GM19035 (cell line): Measurements from ENCODE around the gene ZP4.
"Not testable (repeated sequence)": the region's sequence is repeated elsewhere in the genome, so short reads cannot be mapped to it uniquely, and the experiment has no call there.

Experiments used
- ATAC-seq: cut with Tn5 transposase; IDR thresholded peaks from one replicate; pipeline ENCODE4 v1.9.1; 2021; ENCODE audit not compliant: unreplicated experiment

Gene ZP4

GRCh38 chr1:237877631-237878030 is 13.1 kb downstream of the ZP4 start:
- no peak for ATAC-seq

- no peak for ATAC-seq
Measured at GRCh38 chr1:237875291-237875690, 15.4 kb downstream of the ZP4 start.

GRCh38 chr1:237873487-237874211 is 17.1 kb downstream of the ZP4 start:
- no peak for ATAC-seq

GRCh38 chr1:237868817-237869600 is 21.7 kb downstream of the ZP4 start:
- no peak for ATAC-seq

GRCh38 chr1:237867380-237867888 is 23.3 kb downstream of the ZP4 start:
- no peak for ATAC-seq

DNA sequence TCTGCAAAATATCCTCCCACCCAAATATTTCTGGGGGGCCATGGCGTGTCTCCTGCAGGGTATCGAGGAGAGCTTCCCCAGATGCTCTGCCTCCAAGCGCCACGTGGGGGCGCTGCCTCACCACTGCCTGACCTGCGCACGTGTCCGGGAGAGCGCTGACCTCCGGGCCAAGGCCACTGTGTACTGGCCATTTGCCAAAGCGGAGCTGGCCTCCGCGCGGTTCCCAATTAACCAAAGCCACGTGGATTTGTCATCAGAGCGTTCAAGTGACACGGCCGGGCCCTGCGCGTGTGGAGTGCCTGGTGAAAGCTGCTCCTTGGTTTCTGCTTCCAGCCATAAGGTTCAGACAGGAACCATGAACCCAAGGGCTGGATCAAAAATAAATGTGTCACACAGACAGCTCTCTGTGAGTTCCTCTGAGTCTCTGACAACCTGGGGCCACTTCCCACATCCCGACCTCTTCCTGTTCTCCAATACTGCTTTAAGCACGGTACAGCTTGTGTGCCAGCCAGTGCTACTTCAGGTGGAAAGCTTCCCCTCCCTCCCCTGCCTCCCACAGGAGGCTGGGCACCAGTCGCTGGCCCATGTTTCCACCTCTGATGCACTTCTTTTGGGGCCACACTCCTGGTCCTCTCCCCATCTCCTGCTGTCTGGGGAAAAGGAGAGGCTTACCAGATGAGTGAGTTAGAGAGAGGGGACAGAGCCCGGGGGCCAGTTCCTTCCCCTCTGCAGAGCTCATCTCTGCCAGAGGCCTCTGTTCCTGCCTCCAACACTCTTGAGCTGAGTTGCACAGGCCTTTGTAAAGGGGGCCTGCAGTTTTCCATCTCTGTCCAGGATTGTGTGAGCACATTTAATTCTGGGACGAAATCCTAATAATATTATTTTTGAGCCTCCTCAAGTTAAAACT is 26.1 kb downstream of the ZP4 start:
- ATAC-seq = no peak

- ATAC-seq = no peak
Measured at GRCh38 chr1:237863234-237863633, 27.5 kb downstream of the ZP4 start.

DNA sequence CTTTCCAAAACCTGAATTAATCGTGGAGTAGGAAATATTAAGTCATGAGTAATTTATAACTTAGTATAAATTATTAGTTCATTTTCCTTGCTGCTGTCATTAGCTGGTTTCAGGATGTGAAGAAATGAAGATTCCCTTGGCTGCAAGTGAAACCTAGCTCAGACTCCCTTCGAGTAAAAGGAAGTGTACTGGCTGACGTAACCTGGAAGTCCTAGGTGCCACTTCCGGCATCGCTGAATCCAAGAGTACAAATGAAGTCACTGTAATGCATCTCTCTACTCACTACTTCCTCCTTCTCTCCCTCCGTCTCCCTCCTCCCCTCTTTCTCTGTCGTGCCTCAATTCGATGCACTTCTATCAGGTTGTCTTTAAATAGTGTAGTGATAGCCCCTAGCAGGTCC is 28.8 kb downstream of the ZP4 start:
- ATAC-seq = no peak

DNA sequence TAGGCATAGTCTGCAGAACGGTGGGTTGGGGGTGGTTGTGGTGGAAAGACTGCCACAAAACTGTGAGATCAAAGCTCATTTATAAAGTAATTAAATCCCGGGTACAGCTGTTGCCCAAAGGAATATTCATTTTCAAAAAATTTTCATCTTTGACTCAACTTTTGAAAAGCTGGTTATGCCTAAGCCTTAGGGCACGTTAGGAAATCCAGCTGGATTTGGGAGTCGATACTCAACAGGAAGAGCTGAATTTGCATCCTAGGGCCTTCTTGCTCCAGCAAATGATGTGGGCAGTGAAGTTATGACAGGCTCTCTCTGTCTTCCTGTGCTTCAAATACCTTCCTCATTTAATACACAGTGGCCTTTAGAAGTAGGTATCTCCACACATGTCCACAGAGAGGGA is 31.7 kb downstream of the ZP4 start:
- ATAC-seq = no peak

DNA sequence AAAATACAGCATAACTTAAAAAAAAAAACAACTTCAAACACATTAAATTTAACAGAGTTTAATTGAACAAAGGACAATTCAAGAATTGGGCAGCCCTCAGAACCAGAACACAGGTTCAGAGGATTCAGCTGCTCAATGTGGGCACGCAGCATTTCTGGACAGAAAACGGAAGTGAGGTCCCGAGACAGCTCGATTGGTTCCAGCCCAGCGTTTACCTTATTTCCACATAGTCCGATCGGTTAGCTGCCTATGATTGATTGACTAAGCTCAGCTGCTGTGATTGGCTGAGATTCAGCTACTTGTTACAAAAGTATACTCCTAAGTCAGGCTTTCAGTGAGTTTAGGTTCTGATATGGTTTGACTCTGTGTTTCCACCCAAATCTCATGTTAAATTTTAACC is 33.3 kb downstream of the ZP4 start:
- no peak for ATAC-seq

- no peak for ATAC-seq
Measured at GRCh38 chr1:237852342-237852741, 38.4 kb downstream of the ZP4 start.

- no peak for ATAC-seq
Measured at GRCh38 chr1:237851210-237851845, 39.4 kb downstream of the ZP4 start.

GRCh38 chr1:237843516-237843915 is 47.2 kb downstream of the ZP4 start:
- ATAC-seq = not testable (repeated sequence)

GRCh38 chr1:237841485-237841884 is 49.2 kb downstream of the ZP4 start:
- ATAC-seq = no peak

GRCh38 chr1:237838904-237839534 is 51.7 kb downstream of the ZP4 start:
- no peak for ATAC-seq

GRCh38 chr1:237838320-237838719 is 52.4 kb downstream of the ZP4 start:
- ATAC-seq = no peak

DNA sequence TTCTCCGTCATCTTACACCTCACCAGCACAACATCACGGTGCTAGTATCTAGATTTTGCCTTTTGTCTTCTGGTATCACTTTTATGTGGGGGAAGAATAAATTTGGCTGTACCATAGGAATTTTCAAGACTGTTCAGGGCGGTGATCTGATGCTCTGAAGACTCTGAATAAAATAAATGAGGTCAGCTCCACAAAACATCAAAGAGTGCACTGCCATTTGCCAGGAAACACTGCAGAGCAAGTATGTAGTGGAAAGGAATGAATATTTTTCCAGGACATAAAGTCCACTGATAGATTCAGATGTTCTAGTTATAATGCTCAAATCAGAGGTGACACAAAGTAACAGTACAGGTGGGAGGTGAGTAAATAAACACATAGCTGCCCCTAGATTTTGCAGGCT is 56.3 kb downstream of the ZP4 start:
- ATAC-seq = no peak

DNA sequence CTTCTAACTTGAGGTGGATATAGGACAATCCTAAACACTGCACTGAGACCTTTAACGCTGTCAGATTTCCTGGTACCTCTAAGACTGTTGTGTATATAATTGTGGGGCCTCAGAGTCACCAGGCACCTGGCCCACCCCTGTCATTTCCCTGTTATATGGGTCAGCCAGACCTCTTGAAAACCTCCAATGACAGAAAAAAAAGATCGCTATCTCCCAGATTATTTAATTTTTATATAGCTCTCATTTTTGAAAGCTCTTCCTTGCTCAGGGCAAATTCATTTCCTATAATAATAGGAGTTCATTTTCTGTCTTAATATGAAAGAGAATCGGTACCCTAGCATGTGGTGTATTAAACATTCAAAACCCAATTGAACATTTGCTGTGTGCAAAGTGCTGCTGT is 56.7 kb downstream of the ZP4 start:
- no peak for ATAC-seq

DNA sequence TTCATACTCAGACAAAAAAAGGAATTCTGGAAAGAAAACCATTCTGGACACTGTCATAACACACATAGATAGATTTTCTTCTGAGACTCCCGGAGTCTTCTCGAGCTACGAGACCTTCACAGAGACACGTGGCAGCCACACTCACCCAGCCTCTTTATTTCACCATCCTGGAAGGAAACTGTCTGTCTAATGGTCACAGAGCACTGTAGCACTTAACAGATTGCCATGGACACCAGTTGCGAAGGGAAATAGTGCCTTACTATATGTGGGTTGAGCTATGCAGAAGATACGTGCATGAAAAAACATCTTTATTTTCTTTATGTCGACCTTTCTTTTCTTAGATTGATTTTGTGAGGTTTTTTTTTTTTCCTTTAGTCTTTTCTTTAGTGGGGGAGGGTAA is 57.9 kb downstream of the ZP4 start:
- no peak for ATAC-seq
